ENCODE measurements around the gene TRMT5.

GRCh38 chr14:60977847-60978246, 3.0 kb downstream of the TRMT5 start:
- TF ChIP-seq CTCF (IDR thresholded peaks at IDR 0.05), result no peak
- TF ChIP-seq EP300 (IDR thresholded peaks at IDR 0.05), result no peak
- no peak for TF ChIP-seq POLR2A (IDR thresholded peaks at IDR 0.05)
- TF ChIP-seq POLR2AphosphoS5 (IDR thresholded peaks at IDR 0.05), result no peak
